ENCODE results near the gene C1orf94.

GRCh38 chr1:34267326-34267725, 90.6 kb downstream of the C1orf94 start:
- no peak for TF ChIP-seq EP300 (IDR thresholded peaks at IDR 0.05)
- TF ChIP-seq CTCF (IDR thresholded peaks at IDR 0.05) = no peak
- no peak for TF ChIP-seq POLR2AphosphoS5 (IDR thresholded peaks at IDR 0.05)
- TF ChIP-seq POLR2A (IDR thresholded peaks at IDR 0.05) = no peak
